Jurkat, Clone E6-1 (cell line): ENCODE measurements around the gene STK35.

Experiments used
- DNase-seq: peaks from one replicate; pipeline ENCODE4 v3.0.0-alpha.2; 2011; ENCODE audit warnings: low read depth, low spot score
- H3K4me3 ChIP-seq: 2 replicates; pipeline ENCODE4 v1.5.1; 2011; ENCODE audit warnings: mild to moderate bottlenecking, low read length, control low read depth, moderate library complexity

STK35 gene

GRCh38 chr20:2130062-2130591, 28.5 kb downstream of the STK35 start:
- no peak for DNase-seq

GRCh38 chr20:2130683-2131082, 29.1 kb downstream of the STK35 start:
- DNase-seq = no peak
- no peak overlapping the region for H3K4me3 ChIP-seq

More at GRCh38 chr20:2130062-2130591, 28.5 kb downstream of the STK35 start:
- no peak overlapping the region for H3K4me3 ChIP-seq

- DNase-seq = no peak
- H3K4me3 ChIP-seq = no peak overlapping the region
These were observed 29.7 kb downstream of the STK35 start for GRCh38 chr20:2131366-2131765.

- H3K4me3 ChIP-seq = no peak overlapping the region
- DNase-seq = no peak
These were observed 30.9 kb downstream of the STK35 start for GRCh38 chr20:2132461-2132901.

GRCh38 chr20:2133318-2134183, 31.9 kb downstream of the STK35 start:
- DNase-seq = no peak
- no peak overlapping the region for H3K4me3 ChIP-seq

GRCh38 chr20:2135013-2135412, 33.4 kb downstream of the STK35 start:
- no peak overlapping the region for H3K4me3 ChIP-seq
- DNase-seq = no peak

- no peak overlapping the region for H3K4me3 ChIP-seq
- no peak for DNase-seq
These were observed 34.6 kb downstream of the STK35 start for GRCh38 chr20:2136275-2136674.

- DNase-seq = no peak
- H3K4me3 ChIP-seq = no peak overlapping the region
These were observed 36.0 kb downstream of the STK35 start for GRCh38 chr20:2137552-2138201.

- no peak overlapping the region for H3K4me3 ChIP-seq
- no peak for DNase-seq
These were observed 36.8 kb downstream of the STK35 start for GRCh38 chr20:2138396-2138795.

- H3K4me3 ChIP-seq = no peak overlapping the region
- DNase-seq = no peak
These were observed 37.6 kb downstream of the STK35 start for GRCh38 chr20:2139250-2139649.

- no peak for DNase-seq
- H3K4me3 ChIP-seq = no peak overlapping the region
These were observed 38.1 kb downstream of the STK35 start for GRCh38 chr20:2139736-2140135.

- DNase-seq = no peak
- H3K4me3 ChIP-seq = no peak overlapping the region
These were observed 38.9 kb downstream of the STK35 start for GRCh38 chr20:2140561-2140960.

GRCh38 chr20:2141600-2142575, 40.3 kb downstream of the STK35 start:
- H3K4me3 ChIP-seq = no peak overlapping the region
- DNase-seq = no peak

GRCh38 chr20:2142649-2143048, 41.0 kb downstream of the STK35 start:
- no peak overlapping the region for H3K4me3 ChIP-seq
- no peak for DNase-seq

GRCh38 chr20:2143594-2143993, 42.0 kb downstream of the STK35 start:
- DNase-seq = no peak
- no peak overlapping the region for H3K4me3 ChIP-seq

- DNase-seq = no peak
- no peak overlapping the region for H3K4me3 ChIP-seq
These were observed 43.2 kb downstream of the STK35 start for GRCh38 chr20:2144850-2145249.

- no peak overlapping the region for H3K4me3 ChIP-seq
- no peak for DNase-seq
These were observed 43.7 kb downstream of the STK35 start for GRCh38 chr20:2145376-2145775.

GRCh38 chr20:2146080-2146867, 44.6 kb downstream of the STK35 start:
- no peak overlapping the region for H3K4me3 ChIP-seq
- DNase-seq = no peak
